Activated CD8-positive, alpha-beta memory T cell treated with anti-CD3 and anti-CD28 coated beads for 24 hours (primary cell): ENCODE results near the gene SP1.

Experiments
- DNase-seq: peaks from one replicate; pipeline ENCODE4 v3.0.0-alpha.2; 2020

Gene SP1

GRCh38 chr12:53452159-53453077 is 72.4 kb downstream of the SP1 start:
- peak; percentile 93 for DNase-seq

- no peak for DNase-seq
These were observed 74.1 kb downstream of the SP1 start for GRCh38 chr12:53453953-53454640.

- no peak for DNase-seq
These were observed 74.7 kb downstream of the SP1 start for GRCh38 chr12:53454707-53455106.

GRCh38 chr12:53456654-53457366 is 76.8 kb downstream of the SP1 start:
- no peak for DNase-seq

- no peak for DNase-seq
These were observed 79.1 kb downstream of the SP1 start for GRCh38 chr12:53459097-53459496.

GRCh38 chr12:53461059-53461458 is 81.1 kb downstream of the SP1 start:
- DNase-seq: peak; percentile 49

GRCh38 chr12:53461591-53461990 is 81.6 kb downstream of the SP1 start:
- DNase-seq: peak; percentile 45

GRCh38 chr12:53462935-53463334 is 83.0 kb downstream of the SP1 start:
- peak; percentile 47 for DNase-seq

- DNase-seq: no peak
These were observed 84.0 kb downstream of the SP1 start for GRCh38 chr12:53463802-53464560.

GRCh38 chr12:53464685-53465418 is 84.9 kb downstream of the SP1 start:
- no peak for DNase-seq

- no peak for DNase-seq
These were observed 85.7 kb downstream of the SP1 start for GRCh38 chr12:53465679-53466078.
